SH-SY5Y (cell line): ENCODE data around the gene MBD4.
"Not testable (repeated sequence)": the region's sequence is repeated elsewhere in the genome, so short reads cannot be mapped to it uniquely, and the experiment has no call there.

ENCODE experiments used
- GATA2 ChIP-seq: IDR thresholded peaks from 2 replicates; pipeline ENCODE4 v1.6.1; 2011; ENCODE audit warnings: mild to moderate bottlenecking, low read depth, low read length
- GATA3 ChIP-seq: IDR thresholded peaks from 2 replicates; pipeline ENCODE4 v1.6.1; 2011; ENCODE audit warnings: low read depth, mild to moderate bottlenecking, low read length, moderate library complexity

DNA sequence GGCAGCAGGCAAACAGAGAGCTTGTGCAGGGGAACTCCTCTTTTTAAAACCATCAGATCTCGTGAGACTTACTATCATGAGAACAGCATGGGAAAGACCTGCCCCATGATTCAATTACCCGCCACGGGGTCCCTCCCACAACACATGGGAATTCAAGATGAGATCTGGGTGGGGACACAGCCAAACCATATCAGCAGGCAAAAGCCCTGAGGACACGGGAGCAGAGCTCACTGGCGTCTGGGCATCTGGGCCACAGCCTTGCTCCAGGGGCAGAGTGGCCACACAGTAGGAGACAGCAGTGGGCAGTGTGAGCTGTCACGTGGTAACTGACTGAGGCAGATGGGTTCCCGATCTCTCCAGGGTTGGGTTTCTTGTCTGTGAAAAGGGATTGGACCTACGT, 54.2 kb downstream of the MBD4 start:
- TF ChIP-seq GATA2 = peak; percentile 68
- TF ChIP-seq GATA3 = not testable (repeated sequence)
